ENCODE measurements around the gene PID1. TPM values are rescaled to one million over a fixed set of nuclear protein-coding genes. Genes with fewer than 3 reads are reported as not detected.

The PID1 gene, protein sequence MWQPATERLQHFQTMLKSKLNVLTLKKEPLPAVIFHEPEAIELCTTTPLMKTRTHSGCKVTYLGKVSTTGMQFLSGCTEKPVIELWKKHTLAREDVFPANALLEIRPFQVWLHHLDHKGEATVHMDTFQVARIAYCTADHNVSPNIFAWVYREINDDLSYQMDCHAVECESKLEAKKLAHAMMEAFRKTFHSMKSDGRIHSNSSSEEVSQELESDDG
- total RNA-seq, result 1 to 10 TPM in 1 of 2 donors, under 1 TPM in 1; 0.55 to 1.6 TPM
- polyA plus RNA-seq (2013, experiment 1 of 2), result 16.1 TPM
- polyA plus RNA-seq (2013, experiment 2 of 2), result 15.5 TPM
- long read RNA-seq, experiment 1, partial matches to known transcripts, result 0 of 1 reads
- long read RNA-seq, experiment 1, other reads (novel, unspliced or antisense), result 1 of 1 reads
- long read RNA-seq, experiment 2, partial matches to known transcripts, result 0 of 1 reads
- long read RNA-seq, experiment 2, other reads (novel, unspliced or antisense), result 0 of 1 reads
- long read RNA-seq, experiment 3, partial matches to known transcripts, result 0 of 1 reads
- long read RNA-seq, experiment 3, other reads (novel, unspliced or antisense), result 0 of 1 reads
- long read RNA-seq, experiment 4, result 0 reads

GRCh38 chr2:229270551-229271410 is at the start of gene PID1:
Gene PID1 (minus strand): TSS chr2:229271287. CDS start chr2:229271043, 244 bp downstream.
- Histone ChIP-seq H3K27me3 (ENCODE audit: control insufficient read depth, insufficient read depth, low read length, poor library complexity, severe bottlenecking) (peaks cover 25% of the 10 kb centered on the region), H3K4me3 (ENCODE audit: low read length) (peak within 1 kb of the TSS; percentile 75), H3K9me3 (ENCODE audit: control insufficient read depth, low read length) (no peaks in the 10 kb centered on the region), H3K27ac (ENCODE audit: low read depth, low read length) (no peak within 1 kb of the TSS), H3K36me3 (ENCODE audit: control insufficient read depth, insufficient read depth, low read length) (no peaks in the 10 kb centered on the region), H3K9ac (ENCODE audit: extremely low read depth, low read length, poor library complexity, severe bottlenecking) (no peak within 1 kb of the TSS), H3K4me1 (ENCODE audit: control insufficient read depth, insufficient read depth, low read length) (peaks cover 9% of the 10 kb centered on the region)
- peaks cover 34% of the 10 kb centered on the region for H3K27me3 Mint-ChIP-seq (ENCODE audit: insufficient read depth)
- DNase-seq, result peak; percentile 76
- H3K4me1 Mint-ChIP-seq, result peaks cover 12% of the 10 kb centered on the region
- WGBS, 2 experiments (ENCODE audit: insufficient coverage in 1 of 2, insufficient read length in 1 of 2), result 9 to 34% methylated on average over 13 to 65 of the region's 68 CpGs
- TF ChIP-seq, protein P1, sequence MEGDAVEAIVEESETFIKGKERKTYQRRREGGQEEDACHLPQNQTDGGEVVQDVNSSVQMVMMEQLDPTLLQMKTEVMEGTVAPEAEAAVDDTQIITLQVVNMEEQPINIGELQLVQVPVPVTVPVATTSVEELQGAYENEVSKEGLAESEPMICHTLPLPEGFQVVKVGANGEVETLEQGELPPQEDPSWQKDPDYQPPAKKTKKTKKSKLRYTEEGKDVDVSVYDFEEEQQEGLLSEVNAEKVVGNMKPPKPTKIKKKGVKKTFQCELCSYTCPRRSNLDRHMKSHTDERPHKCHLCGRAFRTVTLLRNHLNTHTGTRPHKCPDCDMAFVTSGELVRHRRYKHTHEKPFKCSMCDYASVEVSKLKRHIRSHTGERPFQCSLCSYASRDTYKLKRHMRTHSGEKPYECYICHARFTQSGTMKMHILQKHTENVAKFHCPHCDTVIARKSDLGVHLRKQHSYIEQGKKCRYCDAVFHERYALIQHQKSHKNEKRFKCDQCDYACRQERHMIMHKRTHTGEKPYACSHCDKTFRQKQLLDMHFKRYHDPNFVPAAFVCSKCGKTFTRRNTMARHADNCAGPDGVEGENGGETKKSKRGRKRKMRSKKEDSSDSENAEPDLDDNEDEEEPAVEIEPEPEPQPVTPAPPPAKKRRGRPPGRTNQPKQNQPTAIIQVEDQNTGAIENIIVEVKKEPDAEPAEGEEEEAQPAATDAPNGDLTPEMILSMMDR (conservative IDR thresholded peaks at IDR 0.05), result no peak
- H3K9me3 Mint-ChIP-seq, result no peaks in the 10 kb centered on the region
- H3K36me3 Mint-ChIP-seq (ENCODE audit: low read depth), result no peaks in the 10 kb centered on the region
- peak within 1 kb of the TSS; percentile 53 for H3K4me3 Mint-ChIP-seq
- no peak within 1 kb of the TSS for H3K27ac Mint-ChIP-seq

DNA sequence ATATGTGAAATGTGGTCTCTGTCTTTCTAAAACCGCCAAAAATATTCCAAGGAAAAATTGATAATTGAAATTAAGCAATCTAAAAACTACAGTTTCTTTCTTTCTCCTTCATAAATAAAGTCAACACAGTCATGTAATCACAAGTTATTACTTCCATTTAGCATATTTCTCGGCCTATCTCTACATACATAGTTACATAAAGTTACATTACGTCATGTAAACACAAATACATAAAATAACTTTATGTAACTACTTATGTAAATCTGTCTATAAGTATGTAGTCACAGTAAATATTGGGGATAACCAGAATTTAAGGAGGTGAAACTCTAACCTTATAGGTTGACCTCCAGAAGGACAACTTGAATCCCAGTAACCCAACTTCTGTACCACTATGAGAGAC is 48.5 kb upstream of the PID1 start:
- WGBS, 2 experiments (ENCODE audit: insufficient coverage in 1 of 2, insufficient read length in 1 of 2), result 83 to 91% methylated on average over 2 of the region's 3 CpGs
- Mint-ChIP-seq H3K4me3 (no peak overlapping the region), H3K9me3 (no peaks in the 10 kb centered on the region)

GRCh38 chr2:229314117-229314516 is 43.0 kb upstream of the PID1 start:
- no peak overlapping the region for H3K4me3 Mint-ChIP-seq
- no peaks in the 10 kb centered on the region for H3K4me1 Mint-ChIP-seq
- H3K9ac ChIP-seq (ENCODE audit: extremely low read depth, low read length, poor library complexity, severe bottlenecking), result no peak overlapping the region
- H3K4me1 ChIP-seq (ENCODE audit: control insufficient read depth, insufficient read depth, low read length), result no peaks in the 10 kb centered on the region
- DNase-seq, result no peak
- no peaks in the 10 kb centered on the region for H3K27me3 Mint-ChIP-seq (ENCODE audit: insufficient read depth)
- TF ChIP-seq, protein P1 (conservative IDR thresholded peaks at IDR 0.05), result no peak
- H3K27me3 ChIP-seq (ENCODE audit: control insufficient read depth, insufficient read depth, low read length, poor library complexity, severe bottlenecking), result peaks cover 5% of the 10 kb centered on the region
- H3K9me3 Mint-ChIP-seq, result no peaks in the 10 kb centered on the region
- no peak overlapping the region for H3K4me3 ChIP-seq (ENCODE audit: low read length)
- H3K36me3 ChIP-seq (ENCODE audit: control insufficient read depth, insufficient read depth, low read length), result no peaks in the 10 kb centered on the region
- no peak overlapping the region for H3K27ac Mint-ChIP-seq
- 88 to 94% methylated on average over 5 of the region's 5 CpGs for WGBS, 2 experiments (ENCODE audit: insufficient coverage in 1 of 2, insufficient read length in 1 of 2)
- H3K36me3 Mint-ChIP-seq (ENCODE audit: low read depth), result no peaks in the 10 kb centered on the region
- no peak overlapping the region for H3K27ac ChIP-seq (ENCODE audit: low read depth, low read length)
- no peaks in the 10 kb centered on the region for H3K9me3 ChIP-seq (ENCODE audit: control insufficient read depth, low read length)

More for the DNA sequence above, 48.5 kb upstream of the PID1 start:
- no peak overlapping the region for H3K27ac ChIP-seq (ENCODE audit: low read depth, low read length)
- H3K4me1 ChIP-seq (ENCODE audit: control insufficient read depth, insufficient read depth, low read length), result no peaks in the 10 kb centered on the region
- H3K27ac Mint-ChIP-seq, result no peak overlapping the region
- no peaks in the 10 kb centered on the region for H3K27me3 ChIP-seq (ENCODE audit: control insufficient read depth, insufficient read depth, low read length, poor library complexity, severe bottlenecking)
- no peak overlapping the region for H3K9ac ChIP-seq (ENCODE audit: extremely low read depth, low read length, poor library complexity, severe bottlenecking)
- no peaks in the 10 kb centered on the region for H3K36me3 ChIP-seq (ENCODE audit: control insufficient read depth, insufficient read depth, low read length)
- DNase-seq, result no peak
- no peaks in the 10 kb centered on the region for H3K4me1 Mint-ChIP-seq
- no peak overlapping the region for H3K4me3 ChIP-seq (ENCODE audit: low read length)
- H3K27me3 Mint-ChIP-seq (ENCODE audit: insufficient read depth), result no peaks in the 10 kb centered on the region
- H3K36me3 Mint-ChIP-seq (ENCODE audit: low read depth), result no peaks in the 10 kb centered on the region
- no peaks in the 10 kb centered on the region for H3K9me3 ChIP-seq (ENCODE audit: control insufficient read depth, low read length)
- TF ChIP-seq, protein P1 (conservative IDR thresholded peaks at IDR 0.05), result no peak

Measured in endodermal cell (in vitro differentiated cells).